ENCODE measurements around the gene ADAMTSL5.

ADAMTSL5 gene

DNA sequence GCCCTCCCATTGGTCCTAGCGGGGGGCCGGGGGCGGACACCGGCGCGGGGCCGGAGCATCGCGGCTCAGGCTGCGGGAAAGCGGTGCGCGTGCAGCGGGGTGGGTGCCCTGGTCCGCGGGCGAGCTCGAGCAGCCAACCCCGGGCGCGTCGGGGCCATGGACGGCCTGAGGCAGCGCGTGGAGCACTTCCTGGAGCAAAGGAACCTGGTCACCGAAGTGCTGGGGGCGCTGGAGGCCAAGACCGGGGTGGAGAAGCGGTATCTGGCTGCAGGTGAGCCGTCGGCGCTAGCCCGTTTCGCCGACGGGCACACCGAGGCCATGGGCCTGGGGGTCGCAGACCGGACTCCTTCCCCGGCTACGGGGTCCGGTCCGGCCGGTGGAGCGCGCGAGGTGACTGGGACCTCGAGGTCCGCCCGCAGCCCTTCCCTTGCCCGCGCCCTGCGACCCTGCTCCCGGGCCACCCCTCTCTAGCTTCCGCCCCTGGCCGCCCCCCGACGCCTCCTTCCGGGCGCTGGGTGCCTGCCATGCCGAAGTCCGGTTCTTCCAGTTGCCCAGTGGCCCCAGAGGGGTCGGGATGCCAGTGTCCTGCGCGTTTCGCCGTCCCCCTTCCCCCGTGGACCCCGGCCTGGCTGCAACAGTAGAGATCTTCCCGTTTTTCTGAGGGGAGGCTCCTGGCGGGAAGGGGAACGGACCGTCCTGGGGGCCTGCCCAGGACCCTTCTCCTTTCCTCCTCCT lies 21.5 kb downstream of the ADAMTSL5 start, which contains the start of gene REEP6:
Gene REEP6 (plus strand): TSS at position 68 of the 735 bp plus-strand sequence. CDS start 89 bp downstream, at position 157.
- TF ChIP-seq, protein P1, sequence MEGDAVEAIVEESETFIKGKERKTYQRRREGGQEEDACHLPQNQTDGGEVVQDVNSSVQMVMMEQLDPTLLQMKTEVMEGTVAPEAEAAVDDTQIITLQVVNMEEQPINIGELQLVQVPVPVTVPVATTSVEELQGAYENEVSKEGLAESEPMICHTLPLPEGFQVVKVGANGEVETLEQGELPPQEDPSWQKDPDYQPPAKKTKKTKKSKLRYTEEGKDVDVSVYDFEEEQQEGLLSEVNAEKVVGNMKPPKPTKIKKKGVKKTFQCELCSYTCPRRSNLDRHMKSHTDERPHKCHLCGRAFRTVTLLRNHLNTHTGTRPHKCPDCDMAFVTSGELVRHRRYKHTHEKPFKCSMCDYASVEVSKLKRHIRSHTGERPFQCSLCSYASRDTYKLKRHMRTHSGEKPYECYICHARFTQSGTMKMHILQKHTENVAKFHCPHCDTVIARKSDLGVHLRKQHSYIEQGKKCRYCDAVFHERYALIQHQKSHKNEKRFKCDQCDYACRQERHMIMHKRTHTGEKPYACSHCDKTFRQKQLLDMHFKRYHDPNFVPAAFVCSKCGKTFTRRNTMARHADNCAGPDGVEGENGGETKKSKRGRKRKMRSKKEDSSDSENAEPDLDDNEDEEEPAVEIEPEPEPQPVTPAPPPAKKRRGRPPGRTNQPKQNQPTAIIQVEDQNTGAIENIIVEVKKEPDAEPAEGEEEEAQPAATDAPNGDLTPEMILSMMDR (conservative IDR thresholded peaks at IDR 0.05; ENCODE audit: low read length): no peak
- no peak for DNase-seq (ENCODE audit: low read depth)
- peak within 1 kb of the TSS; percentile 74 for H3K4me3 ChIP-seq (ENCODE audit: low read length)

- TF ChIP-seq, protein P1 (conservative IDR thresholded peaks at IDR 0.05; ENCODE audit: low read length): no peak
- DNase-seq (ENCODE audit: low read depth): peak; percentile 98
- peak within 1 kb of the TSS; percentile 74 for H3K4me3 ChIP-seq (ENCODE audit: low read length)
Observed at GRCh38 chr19:1490311-1491113, 22.3 kb downstream of the ADAMTSL5 start, which contains the start of gene PCSK4. Gene PCSK4 (minus strand): TSS chr19:1490350. CDS start chr19:1490346, 4 bp downstream.

DNA sequence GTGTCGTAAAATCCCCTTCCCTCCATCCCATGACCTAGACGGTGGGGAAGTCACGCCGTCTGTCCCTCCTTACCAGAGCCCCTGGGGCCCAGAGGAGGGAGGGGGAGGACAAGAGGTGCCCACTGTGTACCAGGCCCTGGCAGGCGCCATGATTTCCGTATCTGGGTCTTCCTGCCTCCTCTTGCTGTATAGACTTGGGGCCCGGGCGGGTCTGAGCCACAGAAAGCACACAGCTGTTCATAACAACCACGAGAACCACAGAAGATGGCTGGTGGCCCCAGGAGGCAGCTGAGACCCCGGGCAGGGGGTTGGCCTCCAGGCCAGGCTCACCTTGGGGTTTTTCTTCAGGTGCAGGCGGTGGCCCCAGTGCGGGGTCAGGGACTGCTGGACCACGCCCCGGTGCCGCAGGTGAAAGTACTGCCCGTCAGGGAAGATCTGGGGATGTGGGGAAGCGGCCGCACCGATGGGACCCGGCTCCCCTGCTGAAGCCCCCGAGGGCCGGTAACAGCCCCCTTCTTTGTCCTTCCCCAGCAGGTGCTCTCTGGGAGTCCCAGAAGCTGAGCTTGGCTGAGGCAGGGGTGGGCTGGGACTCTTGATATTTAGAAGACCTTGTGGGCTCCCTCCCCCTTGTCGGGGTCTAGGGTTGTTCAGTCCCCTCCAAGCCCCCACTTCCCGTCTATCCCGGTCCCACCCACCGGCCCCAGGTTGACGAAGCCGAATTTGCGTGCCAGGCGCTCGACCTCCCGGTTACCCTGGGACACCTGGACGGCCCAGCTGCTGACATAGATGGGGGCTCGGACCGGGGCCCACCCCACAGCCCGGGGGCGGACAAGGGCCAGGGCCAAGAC lies 23.1 kb downstream of the ADAMTSL5 start:
- peak overlapping the region; percentile 74 for H3K4me3 ChIP-seq (ENCODE audit: low read length)
- DNase-seq (ENCODE audit: low read depth): no peak
- TF ChIP-seq, protein P1 (conservative IDR thresholded peaks at IDR 0.05; ENCODE audit: low read length): no peak

GRCh38 chr19:1488282-1488601 lies 24.6 kb downstream of the ADAMTSL5 start:
- DNase-seq (ENCODE audit: low read depth): no peak
- no peak overlapping the region for H3K4me3 ChIP-seq (ENCODE audit: low read length)
- TF ChIP-seq, protein P1 (conservative IDR thresholded peaks at IDR 0.05; ENCODE audit: low read length): no peak

GRCh38 chr19:1487576-1488281 lies 25.1 kb downstream of the ADAMTSL5 start:
- TF ChIP-seq, protein P1 (conservative IDR thresholded peaks at IDR 0.05; ENCODE audit: low read length): no peak
- no peak for DNase-seq (ENCODE audit: low read depth)
- no peak overlapping the region for H3K4me3 ChIP-seq (ENCODE audit: low read length)
